ENCODE results near the gene ETS2. TPM values are rescaled to one million over a fixed set of nuclear protein-coding genes. Genes with fewer than 3 reads are reported as not detected.
"Not testable (repeated sequence)": the region's sequence is repeated elsewhere in the genome, so short reads cannot be mapped to it uniquely, and the experiment has no call there.

The ETS2 gene
- polyA plus RNA-seq, 1 donor (not counting 4 experiments of a cell fraction or from before 2014, with no cell fraction given) = 58.5 TPM

DNA sequence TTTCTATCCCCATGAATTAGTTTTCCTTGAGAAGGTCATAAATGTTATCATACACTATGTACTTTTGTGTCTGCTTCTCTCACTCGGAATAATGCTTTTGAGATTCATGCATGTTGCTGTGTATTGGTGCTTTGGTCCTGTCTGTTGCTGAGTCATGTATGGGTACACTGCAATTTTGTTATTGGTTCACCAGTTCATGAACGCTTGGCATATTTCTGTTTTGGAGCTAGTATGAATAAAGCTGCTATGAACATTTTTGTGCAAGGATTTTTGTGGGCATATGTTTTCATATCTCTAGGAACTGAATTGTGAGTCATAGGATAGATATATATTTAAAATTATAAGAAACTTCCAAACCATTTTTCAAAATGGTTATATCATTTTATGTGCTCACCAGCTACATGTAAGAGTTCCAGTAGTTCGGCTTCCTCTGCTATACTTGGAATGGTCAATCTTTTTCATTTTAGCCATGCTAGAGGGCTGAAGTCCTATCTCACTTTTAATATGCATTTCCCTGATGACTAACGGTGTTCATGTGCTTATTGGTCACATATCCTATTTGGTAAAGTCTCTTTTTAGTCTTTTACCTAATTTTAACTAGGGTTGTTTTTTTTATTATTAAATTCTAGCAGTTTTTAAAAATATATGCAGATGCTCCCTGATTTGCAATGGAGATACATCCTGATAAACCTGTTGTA, 38.2 kb downstream of the ETS2 start:
- FAIRE-seq (peak; percentile 5), DNase-seq (ENCODE audit: low read depth, low spot score) (no peak)
- H3K4me2 ChIP-seq (ENCODE audit: control insufficient read depth, extremely low read depth, insufficient read depth, low read depth, low read length) = no peak overlapping the region
- no peak overlapping the region for H3K4me3 ChIP-seq (ENCODE audit: control insufficient read depth in 2 of 3, extremely low read depth in 1 of 3, insufficient read depth in 2 of 3, low read depth in 1 of 3, low read length in 3 of 3)
- H2AFZ ChIP-seq (ENCODE audit: control insufficient read depth, low read length) = no peak overlapping the region
- H3K9me3 ChIP-seq (ENCODE audit: control insufficient read depth, low read depth, low read length) = no peaks in the 10 kb centered on the region
- peak overlapping the region; percentile 29 for H3K27ac ChIP-seq (ENCODE audit: control insufficient read depth, insufficient read depth, low read length)
- H3K9me1 ChIP-seq (ENCODE audit: control insufficient read depth, extremely low read depth, insufficient read depth, low read length) = no peaks in the 10 kb centered on the region
- no peaks in the 10 kb centered on the region for H3K79me2 ChIP-seq (ENCODE audit: control insufficient read depth, insufficient read depth, low read length)
- H3K4me1 ChIP-seq (ENCODE audit: control insufficient read depth, extremely low read depth, insufficient read depth, low read length) = peaks cover 51% of the 10 kb centered on the region
- H3K36me3 ChIP-seq (ENCODE audit: control insufficient read depth in 2 of 2, extremely low read depth in 1 of 2, insufficient read depth in 2 of 2, low read length in 2 of 2) = no peaks in the 10 kb centered on the region
- TF ChIP-seq CTCF (optimal IDR thresholded peaks at IDR 0.05 in 1 of 3, IDR thresholded peaks at IDR 0.05 in 1 of 3, conservative IDR thresholded peaks at IDR 0.05 in 1 of 3; ENCODE audit: extremely low read depth in 1 of 3, insufficient read depth in 2 of 3, low read length in 3 of 3) (no peak), EZH2 (IDR thresholded peaks at IDR 0.05; ENCODE audit: low read length) (no peak)
- dilution Hi-C loops (cut with MboI; ENCODE audit: extremely low pct_ligation_motif_present, low sequenced_read_pairs) = no loop called here
- H3K9ac ChIP-seq (ENCODE audit: control insufficient read depth, extremely low read depth, insufficient read depth, low read length) = no peak overlapping the region
- no peaks in the 10 kb centered on the region for H3K27me3 ChIP-seq (ENCODE audit: control insufficient read depth, extremely low read depth, insufficient read depth, low read length)
- no peaks in the 10 kb centered on the region for H4K20me1 ChIP-seq (ENCODE audit: control insufficient read depth, extremely low read depth, insufficient read depth, low read length)

GRCh38 chr21:38845374-38845773, 39.6 kb downstream of the ETS2 start:
- H3K27me3 ChIP-seq (ENCODE audit: control insufficient read depth, extremely low read depth, insufficient read depth, low read length); dilution Hi-C loops (cut with MboI; ENCODE audit: extremely low pct_ligation_motif_present, low sequenced_read_pairs); H3K79me2 ChIP-seq (ENCODE audit: control insufficient read depth, insufficient read depth, low read length); H2AFZ ChIP-seq (ENCODE audit: control insufficient read depth, low read length); H3K4me3 ChIP-seq (ENCODE audit: control insufficient read depth in 2 of 3, extremely low read depth in 1 of 3, insufficient read depth in 2 of 3, low read depth in 1 of 3, low read length in 3 of 3); FAIRE-seq; H3K9ac ChIP-seq (ENCODE audit: control insufficient read depth, extremely low read depth, insufficient read depth, low read length); H3K9me3 ChIP-seq (ENCODE audit: control insufficient read depth, low read depth, low read length); DNase-seq (ENCODE audit: low read depth, low spot score); H3K4me2 ChIP-seq (ENCODE audit: control insufficient read depth, extremely low read depth, insufficient read depth, low read depth, low read length); H3K9me1 ChIP-seq (ENCODE audit: control insufficient read depth, extremely low read depth, insufficient read depth, low read length); H4K20me1 ChIP-seq (ENCODE audit: control insufficient read depth, extremely low read depth, insufficient read depth, low read length); H3K36me3 ChIP-seq (ENCODE audit: control insufficient read depth in 2 of 2, extremely low read depth in 1 of 2, insufficient read depth in 2 of 2, low read length in 2 of 2); H3K27ac ChIP-seq (ENCODE audit: control insufficient read depth, insufficient read depth, low read length): not testable (repeated sequence)
- peaks cover 36% of the 10 kb centered on the region for H3K4me1 ChIP-seq (ENCODE audit: control insufficient read depth, extremely low read depth, insufficient read depth, low read length)

DNA sequence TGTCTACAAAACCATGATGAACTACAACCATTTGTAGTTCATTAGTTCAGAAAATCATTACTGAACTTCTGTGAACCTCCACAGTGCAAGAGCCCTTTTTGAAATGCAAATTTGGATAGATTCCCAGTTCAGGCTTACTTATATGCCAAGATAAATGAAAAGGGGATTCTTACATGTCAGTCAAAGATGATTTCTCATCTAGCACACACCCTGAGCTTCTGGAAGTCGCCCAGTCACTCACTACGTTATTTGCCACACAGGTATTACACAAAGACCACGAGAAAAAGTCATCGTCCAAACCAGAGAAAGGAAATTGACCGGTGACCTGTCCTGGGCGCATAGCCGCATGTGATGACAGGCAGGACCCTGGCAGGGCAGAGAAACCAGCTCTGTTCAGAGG, 41.8 kb downstream of the ETS2 start:
- no peak for DNase-seq (ENCODE audit: low read depth, low spot score)
- Histone ChIP-seq H3K27ac (ENCODE audit: control insufficient read depth, insufficient read depth, low read length) (peak overlapping the region; percentile 28), H3K9ac (ENCODE audit: control insufficient read depth, extremely low read depth, insufficient read depth, low read length) (no peak overlapping the region), H3K9me3 (ENCODE audit: control insufficient read depth, low read depth, low read length) (no peaks in the 10 kb centered on the region), H3K79me2 (ENCODE audit: control insufficient read depth, insufficient read depth, low read length) (no peaks in the 10 kb centered on the region), H3K36me3 (ENCODE audit: control insufficient read depth in 2 of 2, extremely low read depth in 1 of 2, insufficient read depth in 2 of 2, low read length in 2 of 2) (no peaks in the 10 kb centered on the region), H3K4me2 (ENCODE audit: control insufficient read depth, extremely low read depth, insufficient read depth, low read depth, low read length) (peak overlapping the region; percentile 75), H2AFZ (ENCODE audit: control insufficient read depth, low read length) (peak overlapping the region; percentile 59), H3K27me3 (ENCODE audit: control insufficient read depth, extremely low read depth, insufficient read depth, low read length) (no peaks in the 10 kb centered on the region), H3K4me1 (ENCODE audit: control insufficient read depth, extremely low read depth, insufficient read depth, low read length) (peaks cover 33% of the 10 kb centered on the region), H3K9me1 (ENCODE audit: control insufficient read depth, extremely low read depth, insufficient read depth, low read length) (no peaks in the 10 kb centered on the region), H4K20me1 (ENCODE audit: control insufficient read depth, extremely low read depth, insufficient read depth, low read length) (no peaks in the 10 kb centered on the region), H3K4me3 (ENCODE audit: control insufficient read depth in 2 of 3, extremely low read depth in 1 of 3, insufficient read depth in 2 of 3, low read depth in 1 of 3, low read length in 3 of 3) (no peak overlapping the region)
- peak; percentile 23 for FAIRE-seq
- dilution Hi-C loops (cut with MboI; ENCODE audit: extremely low pct_ligation_motif_present, low sequenced_read_pairs) = no loop called here
- TF ChIP-seq CTCF (optimal IDR thresholded peaks at IDR 0.05 in 1 of 3, IDR thresholded peaks at IDR 0.05 in 1 of 3, conservative IDR thresholded peaks at IDR 0.05 in 1 of 3; ENCODE audit: extremely low read depth in 1 of 3, insufficient read depth in 2 of 3, low read length in 3 of 3) = no peak
- TF ChIP-seq EZH2 (IDR thresholded peaks at IDR 0.05; ENCODE audit: low read length) = no peak
